ENCODE results near the gene BMPER. TPM values are rescaled to one million over a fixed set of nuclear protein-coding genes. Genes with fewer than 3 reads are reported as not detected.

The BMPER gene
- total and polyA plus RNA-seq, 7 experiments from 2014 or later = 0.37 to 0.81 (median 0.44) TPM; not detected in 4

DNA sequence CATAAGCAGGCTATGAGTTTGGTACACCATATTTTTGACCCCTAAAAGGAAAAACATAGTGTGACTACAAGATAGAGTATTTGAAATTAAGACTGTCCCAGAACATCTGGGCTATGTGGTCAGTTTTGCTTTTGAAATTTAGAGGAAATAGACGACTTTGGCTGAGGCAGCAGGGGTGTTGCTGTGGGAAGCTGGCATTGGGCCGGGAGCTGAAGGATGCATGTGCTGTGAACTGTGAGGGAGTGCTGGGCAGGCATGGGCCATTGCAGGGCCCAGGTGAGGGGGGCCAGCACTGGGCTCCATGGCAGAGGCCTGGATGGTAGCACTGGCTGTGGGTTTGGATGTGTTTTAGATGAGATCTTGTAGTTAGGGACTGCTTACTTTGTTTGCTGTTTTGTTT, 168.3 kb downstream of the BMPER start:
- no peak for ATAC-seq
- H3K4me3 ChIP-seq (ENCODE audit: low read length) = no peak overlapping the region
- ChIA-PET POLR2A (no interaction called here), CTCF (no interaction called here)
- Mint-ChIP-seq H3K27ac (no peak overlapping the region), H3K27me3 (peaks cover 0 to 13% (median 6%) of the 10 kb centered on the region in 5 donors), H3K4me1 (peaks cover 0 to 2% (median 0%) of the 10 kb centered on the region in 7 donors), H3K4me3 (peak overlapping the region in 1 of 10 donors; percentile 26), H3K36me3 (no peaks in the 10 kb centered on the region), H3K9me3 (peaks cover 0 to 13% (median 0%) of the 10 kb centered on the region in 11 donors)
- H3K27ac ChIP-seq (ENCODE audit: low read depth, low read length) = no peak overlapping the region
- H3K4me1 ChIP-seq (ENCODE audit: control insufficient read depth in 2 of 2, insufficient read depth in 2 of 2, low read length in 2 of 2) = no peaks in the 10 kb centered on the region
- no peaks in the 10 kb centered on the region for H3K36me3 ChIP-seq (ENCODE audit: control insufficient read depth in 2 of 3, insufficient read depth in 3 of 3, low read length in 3 of 3)
- intact Hi-C loops (cut with micrococcal nuclease) = no loop called here
- H3K27me3 ChIP-seq (ENCODE audit: control insufficient read depth in 2 of 2, insufficient read depth in 2 of 2, low read length in 2 of 2) = no peaks in the 10 kb centered on the region
- DNase-seq = no peak
- no peaks in the 10 kb centered on the region for H3K9me3 ChIP-seq (ENCODE audit: control insufficient read depth in 2 of 3, low read length in 3 of 3)

DNA sequence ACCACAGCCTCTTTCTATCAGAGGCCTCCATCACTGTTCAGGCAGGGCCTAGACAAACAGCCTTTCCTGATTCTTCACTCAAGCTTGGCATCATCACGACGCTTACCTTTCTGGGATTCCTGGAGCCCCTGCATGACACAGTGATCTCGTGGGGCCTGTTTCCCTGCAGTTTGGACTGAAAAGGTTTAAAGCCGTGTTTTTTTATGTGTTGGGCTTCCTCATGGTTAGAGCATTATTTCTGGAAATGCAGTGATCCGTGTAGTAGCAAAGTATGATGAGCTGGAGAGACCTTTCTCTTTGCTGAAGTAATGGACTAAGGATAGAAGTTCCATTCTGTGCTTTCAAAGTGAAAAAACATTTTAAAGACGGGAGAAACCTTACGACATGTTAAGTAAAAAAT, 169.1 kb downstream of the BMPER start:
- no peak overlapping the region for H3K4me3 Mint-ChIP-seq
- peaks cover 0 to 2% (median 0%) of the 10 kb centered on the region in 7 donors for H3K4me1 Mint-ChIP-seq
- ATAC-seq (no peak), DNase-seq (no peak)
- Histone ChIP-seq H3K27me3 (ENCODE audit: control insufficient read depth in 2 of 2, insufficient read depth in 2 of 2, low read length in 2 of 2) (no peaks in the 10 kb centered on the region), H3K4me1 (ENCODE audit: control insufficient read depth in 2 of 2, insufficient read depth in 2 of 2, low read length in 2 of 2) (no peaks in the 10 kb centered on the region), H3K9me3 (ENCODE audit: control insufficient read depth in 2 of 3, low read length in 3 of 3) (no peaks in the 10 kb centered on the region), H3K27ac (ENCODE audit: low read depth, low read length) (no peak overlapping the region), H3K36me3 (ENCODE audit: control insufficient read depth in 2 of 3, insufficient read depth in 3 of 3, low read length in 3 of 3) (no peaks in the 10 kb centered on the region), H3K4me3 (ENCODE audit: low read length) (no peak overlapping the region)
- H3K27me3 Mint-ChIP-seq = peaks cover 0 to 17% (median 6%) of the 10 kb centered on the region in 5 donors
- H3K27ac Mint-ChIP-seq = no peak overlapping the region
- no peaks in the 10 kb centered on the region for H3K36me3 Mint-ChIP-seq
- POLR2A ChIA-PET = no interaction called here
- CTCF ChIA-PET = no interaction called here
- peaks cover 0 to 13% (median 2%) of the 10 kb centered on the region in 11 donors for H3K9me3 Mint-ChIP-seq
- intact Hi-C loops (cut with micrococcal nuclease) = no loop called here

GRCh38 chr7:34075523-34076370, 170.4 kb downstream of the BMPER start:
- no peak overlapping the region for H3K4me3 Mint-ChIP-seq
- peaks cover 0 to 17% (median 6%) of the 10 kb centered on the region in 5 donors for H3K27me3 Mint-ChIP-seq
- intact Hi-C loops (cut with micrococcal nuclease) = no loop called here
- H3K27ac Mint-ChIP-seq = no peak overlapping the region
- no peaks in the 10 kb centered on the region for H3K4me1 Mint-ChIP-seq
- Histone ChIP-seq H3K9me3 (ENCODE audit: control insufficient read depth in 2 of 3, low read length in 3 of 3) (no peaks in the 10 kb centered on the region), H3K27ac (ENCODE audit: low read depth, low read length) (no peak overlapping the region), H3K4me3 (ENCODE audit: low read length) (no peak overlapping the region), H3K36me3 (ENCODE audit: control insufficient read depth in 2 of 3, insufficient read depth in 3 of 3, low read length in 3 of 3) (no peaks in the 10 kb centered on the region), H3K4me1 (ENCODE audit: control insufficient read depth in 2 of 2, insufficient read depth in 2 of 2, low read length in 2 of 2) (no peaks in the 10 kb centered on the region), H3K27me3 (ENCODE audit: control insufficient read depth in 2 of 2, insufficient read depth in 2 of 2, low read length in 2 of 2) (no peaks in the 10 kb centered on the region)
- POLR2A ChIA-PET = no interaction called here
- no peak for ATAC-seq
- peaks cover 0 to 10% (median 1%) of the 10 kb centered on the region in 11 donors for H3K9me3 Mint-ChIP-seq
- no peaks in the 10 kb centered on the region for H3K36me3 Mint-ChIP-seq
- CTCF ChIA-PET = no interaction called here
- DNase-seq = no peak

DNA sequence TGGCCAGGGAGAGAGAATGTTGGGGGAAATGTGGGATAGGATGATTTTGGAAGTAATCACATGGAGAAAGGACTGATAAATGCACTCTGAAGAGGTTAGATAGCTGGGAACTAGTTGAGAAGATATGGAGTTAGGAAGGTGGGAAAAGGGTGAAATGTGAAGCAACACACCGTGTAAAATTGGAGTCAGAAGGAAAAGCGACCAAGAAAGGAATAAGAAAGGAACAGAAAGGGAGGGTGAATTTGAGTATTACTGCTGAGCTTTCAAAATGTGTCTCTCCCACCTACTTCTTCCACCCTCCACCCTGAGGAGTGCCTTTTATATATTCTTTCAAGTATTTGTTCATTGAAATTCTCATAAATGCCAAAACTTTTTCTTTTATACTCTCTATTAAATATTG, 171.8 kb downstream of the BMPER start:
- no peak for ATAC-seq
- Histone ChIP-seq H3K27ac (ENCODE audit: low read depth, low read length) (no peak overlapping the region), H3K4me1 (ENCODE audit: control insufficient read depth in 2 of 2, insufficient read depth in 2 of 2, low read length in 2 of 2) (no peaks in the 10 kb centered on the region), H3K4me3 (ENCODE audit: low read length) (no peak overlapping the region), H3K36me3 (ENCODE audit: control insufficient read depth in 2 of 3, insufficient read depth in 3 of 3, low read length in 3 of 3) (no peaks in the 10 kb centered on the region), H3K9me3 (ENCODE audit: control insufficient read depth in 2 of 3, low read length in 3 of 3) (no peaks in the 10 kb centered on the region), H3K27me3 (ENCODE audit: control insufficient read depth in 2 of 2, insufficient read depth in 2 of 2, low read length in 2 of 2) (no peaks in the 10 kb centered on the region)
- CTCF ChIA-PET = interaction anchor here (0.7 kb wide), 1 partner anchor 16 kb away, joined by 3 read pairs; no protein-coding TSS in a partner anchor
- intact Hi-C loops (cut with micrococcal nuclease) = no loop called here
- DNase-seq = no peak
- Mint-ChIP-seq H3K4me3 (no peak overlapping the region), H3K27me3 (peaks cover 0 to 17% (median 6%) of the 10 kb centered on the region in 5 donors), H3K4me1 (no peaks in the 10 kb centered on the region), H3K27ac (no peak overlapping the region), H3K9me3 (peaks cover 0 to 10% (median 1%) of the 10 kb centered on the region in 11 donors), H3K36me3 (no peaks in the 10 kb centered on the region)
- POLR2A ChIA-PET = no interaction called here

- Histone ChIP-seq H3K4me3 (ENCODE audit: low read length) (no peak overlapping the region), H3K36me3 (ENCODE audit: control insufficient read depth in 2 of 3, insufficient read depth in 3 of 3, low read length in 3 of 3) (no peaks in the 10 kb centered on the region), H3K27me3 (ENCODE audit: control insufficient read depth in 2 of 2, insufficient read depth in 2 of 2, low read length in 2 of 2) (no peaks in the 10 kb centered on the region), H3K9me3 (ENCODE audit: control insufficient read depth in 2 of 3, low read length in 3 of 3) (no peaks in the 10 kb centered on the region), H3K27ac (ENCODE audit: low read depth, low read length) (no peak overlapping the region), H3K4me1 (ENCODE audit: control insufficient read depth in 2 of 2, insufficient read depth in 2 of 2, low read length in 2 of 2) (no peaks in the 10 kb centered on the region)
- ChIA-PET CTCF (no interaction called here), POLR2A (no interaction called here)
- peaks cover 0 to 12% (median 3%) of the 10 kb centered on the region in 11 donors for H3K9me3 Mint-ChIP-seq
- DNase-seq = no peak
- no peaks in the 10 kb centered on the region for H3K4me1 Mint-ChIP-seq
- H3K36me3 Mint-ChIP-seq = no peaks in the 10 kb centered on the region
- no peak overlapping the region for H3K4me3 Mint-ChIP-seq
- H3K27ac Mint-ChIP-seq = no peak overlapping the region
- ATAC-seq = no peak
- H3K27me3 Mint-ChIP-seq = peaks cover 0 to 12% (median 9%) of the 10 kb centered on the region in 5 donors
- intact Hi-C loops (cut with micrococcal nuclease) = no loop called here
Measured at GRCh38 chr7:34078864-34079263, 173.5 kb downstream of the BMPER start.

- Histone ChIP-seq H3K4me3 (ENCODE audit: low read length) (no peak overlapping the region), H3K36me3 (ENCODE audit: control insufficient read depth in 2 of 3, insufficient read depth in 3 of 3, low read length in 3 of 3) (no peaks in the 10 kb centered on the region), H3K9me3 (ENCODE audit: control insufficient read depth in 2 of 3, low read length in 3 of 3) (no peaks in the 10 kb centered on the region), H3K27ac (ENCODE audit: low read depth, low read length) (no peak overlapping the region), H3K27me3 (ENCODE audit: control insufficient read depth in 2 of 2, insufficient read depth in 2 of 2, low read length in 2 of 2) (no peaks in the 10 kb centered on the region), H3K4me1 (ENCODE audit: control insufficient read depth in 2 of 2, insufficient read depth in 2 of 2, low read length in 2 of 2) (no peaks in the 10 kb centered on the region)
- no peak for DNase-seq
- H3K27me3 Mint-ChIP-seq = peaks cover 0 to 8% (median 5%) of the 10 kb centered on the region in 5 donors
- no peak overlapping the region for H3K4me3 Mint-ChIP-seq
- ATAC-seq = no peak
- no peaks in the 10 kb centered on the region for H3K4me1 Mint-ChIP-seq
- peaks cover 0 to 12% (median 3%) of the 10 kb centered on the region in 11 donors for H3K9me3 Mint-ChIP-seq
- CTCF ChIA-PET = no interaction called here
- no peak overlapping the region for H3K27ac Mint-ChIP-seq
- intact Hi-C loops (cut with micrococcal nuclease) = no loop called here
- no peaks in the 10 kb centered on the region for H3K36me3 Mint-ChIP-seq
- POLR2A ChIA-PET = no interaction called here
Measured at GRCh38 chr7:34080513-34080912, 175.2 kb downstream of the BMPER start.

GRCh38 chr7:34081935-34082334, 176.6 kb downstream of the BMPER start:
- Histone ChIP-seq H3K36me3 (ENCODE audit: control insufficient read depth in 2 of 3, insufficient read depth in 3 of 3, low read length in 3 of 3) (no peaks in the 10 kb centered on the region), H3K4me3 (ENCODE audit: low read length) (no peak overlapping the region), H3K4me1 (ENCODE audit: control insufficient read depth in 2 of 2, insufficient read depth in 2 of 2, low read length in 2 of 2) (no peaks in the 10 kb centered on the region), H3K9me3 (ENCODE audit: control insufficient read depth in 2 of 3, low read length in 3 of 3) (no peaks in the 10 kb centered on the region), H3K27me3 (ENCODE audit: control insufficient read depth in 2 of 2, insufficient read depth in 2 of 2, low read length in 2 of 2) (no peaks in the 10 kb centered on the region), H3K27ac (ENCODE audit: low read depth, low read length) (no peak overlapping the region)
- intact Hi-C loops (cut with micrococcal nuclease) = no loop called here
- H3K4me3 Mint-ChIP-seq = no peak overlapping the region
- H3K27me3 Mint-ChIP-seq = peaks cover 0 to 8% (median 5%) of the 10 kb centered on the region in 5 donors
- no peak overlapping the region for H3K27ac Mint-ChIP-seq
- ATAC-seq (no peak), DNase-seq (no peak)
- H3K4me1 Mint-ChIP-seq = no peaks in the 10 kb centered on the region
- ChIA-PET CTCF (no interaction called here), POLR2A (no interaction called here)
- H3K9me3 Mint-ChIP-seq = peaks cover 0 to 12% (median 2%) of the 10 kb centered on the region in 11 donors
- H3K36me3 Mint-ChIP-seq = no peaks in the 10 kb centered on the region

Measured in naive thymus-derived CD4-positive, alpha-beta T cell (primary cell).